Retinal pigment epithelial cell (primary cell): ENCODE measurements around the gene NASP.

Experiments
- DNase-seq: peaks from one replicate; pipeline ENCODE4 v3.0.0-alpha.2; 2010; ENCODE audit warnings: low read depth
- H3K4me3 ChIP-seq: 2 replicates; pipeline ENCODE4 v1.5.1; 2011; ENCODE audit warnings: mild to moderate bottlenecking, low read length, control low read depth, moderate library complexity
- CTCF ChIP-seq: conservative IDR thresholded peaks from 2 replicates; pipeline ENCODE4 v1.5.1; 2011; ENCODE audit warnings: low read depth, low read length, control low read depth, inconsistent platforms

The NASP gene

GRCh38 chr1:45629035-45629434 lies 45.2 kb downstream of the NASP start:
- DNase-seq, result no peak
- no peak for TF ChIP-seq CTCF
- H3K4me3 ChIP-seq, result no peak overlapping the region

GRCh38 chr1:45630429-45630828 lies 46.6 kb downstream of the NASP start:
- no peak for DNase-seq
- no peak overlapping the region for H3K4me3 ChIP-seq
- TF ChIP-seq CTCF, result no peak

GRCh38 chr1:45635211-45635610 lies 51.4 kb downstream of the NASP start:
- H3K4me3 ChIP-seq, result no peak overlapping the region
- no peak for DNase-seq
- TF ChIP-seq CTCF, result no peak

GRCh38 chr1:45640293-45640692 lies 56.5 kb downstream of the NASP start:
- H3K4me3 ChIP-seq, result no peak overlapping the region
- DNase-seq, result no peak
- TF ChIP-seq CTCF, result no peak

- no peak for DNase-seq
- H3K4me3 ChIP-seq, result no peak overlapping the region
- TF ChIP-seq CTCF, result no peak
These were observed 59.5 kb downstream of the NASP start for GRCh38 chr1:45643321-45643720.

GRCh38 chr1:45643978-45644377 lies 60.1 kb downstream of the NASP start:
- DNase-seq, result no peak
- no peak overlapping the region for H3K4me3 ChIP-seq
- no peak for TF ChIP-seq CTCF

- no peak for TF ChIP-seq CTCF
- H3K4me3 ChIP-seq, result no peak overlapping the region
- no peak for DNase-seq
These were observed 60.8 kb downstream of the NASP start for GRCh38 chr1:45644661-45645060.
